GM12864 (cell line): ENCODE results near the gene SGSH.

Source experiments
- DNase-seq: peaks from one replicate; pipeline ENCODE4 v3.0.0-alpha.2; 2011; ENCODE audit warnings: low read depth
- H3K4me3 ChIP-seq: 2 replicates; pipeline ENCODE4 v1.5.1; 2011; ENCODE audit warnings: mild to moderate bottlenecking, low read depth, low read length, control low read depth
- CTCF ChIP-seq: IDR thresholded peaks from 2 replicates; pipeline ENCODE4 v1.5.1; 2011; ENCODE audit warnings: low read depth, mild to moderate bottlenecking, moderate library complexity, low read length, control low read depth, inconsistent platforms; ENCODE audit errors: missing control alignments

The SGSH gene

GRCh38 chr17:80263253-80264204, 43.4 kb upstream of the SGSH start:
- peak; percentile 95 for DNase-seq
- H3K4me3 ChIP-seq, result peak overlapping the region; percentile 95
- TF ChIP-seq CTCF, result peak; percentile 39

GRCh38 chr17:80262775-80263244, 42.7 kb upstream of the SGSH start:
- no peak for DNase-seq
- no peak for TF ChIP-seq CTCF
- no peak overlapping the region; the same call in 1 of the 2 replicates for H3K4me3 ChIP-seq

- no peak for TF ChIP-seq CTCF
- no peak for DNase-seq
- H3K4me3 ChIP-seq, result peak overlapping the region; percentile 62
These were observed 42.2 kb upstream of the SGSH start for GRCh38 chr17:80262291-80262690.

- TF ChIP-seq CTCF, result no peak
- peak overlapping the region; percentile 62 for H3K4me3 ChIP-seq
- DNase-seq, result no peak
These were observed 41.8 kb upstream of the SGSH start for GRCh38 chr17:80261895-80262279.

GRCh38 chr17:80261159-80261894, 41.2 kb upstream of the SGSH start:
- no peak for TF ChIP-seq CTCF
- DNase-seq, result no peak
- H3K4me3 ChIP-seq, result peak overlapping the region; percentile 62

- H3K4me3 ChIP-seq, result peak within 1 kb of the TSS; percentile 62
- DNase-seq, result no peak
- no peak for TF ChIP-seq CTCF
These were observed 40.6 kb upstream of the SGSH start, which contains the start of gene RNF213 for GRCh38 chr17:80260791-80261158. Gene RNF213, plus strand, starts transcription at chr17:80260852. Its CDS starts 2,830 bp downstream, at chr17:80263682.
